ENCODE results near the gene KLRC1.
"Not testable (repeated sequence)": the region's sequence is repeated elsewhere in the genome, so short reads cannot be mapped to it uniquely, and the experiment has no call there.

- TF ChIP-seq EZH2, EZH2phosphoT487 (IDR thresholded peaks at IDR 0.05): not testable (repeated sequence)
- TF ChIP-seq, protein P1, sequence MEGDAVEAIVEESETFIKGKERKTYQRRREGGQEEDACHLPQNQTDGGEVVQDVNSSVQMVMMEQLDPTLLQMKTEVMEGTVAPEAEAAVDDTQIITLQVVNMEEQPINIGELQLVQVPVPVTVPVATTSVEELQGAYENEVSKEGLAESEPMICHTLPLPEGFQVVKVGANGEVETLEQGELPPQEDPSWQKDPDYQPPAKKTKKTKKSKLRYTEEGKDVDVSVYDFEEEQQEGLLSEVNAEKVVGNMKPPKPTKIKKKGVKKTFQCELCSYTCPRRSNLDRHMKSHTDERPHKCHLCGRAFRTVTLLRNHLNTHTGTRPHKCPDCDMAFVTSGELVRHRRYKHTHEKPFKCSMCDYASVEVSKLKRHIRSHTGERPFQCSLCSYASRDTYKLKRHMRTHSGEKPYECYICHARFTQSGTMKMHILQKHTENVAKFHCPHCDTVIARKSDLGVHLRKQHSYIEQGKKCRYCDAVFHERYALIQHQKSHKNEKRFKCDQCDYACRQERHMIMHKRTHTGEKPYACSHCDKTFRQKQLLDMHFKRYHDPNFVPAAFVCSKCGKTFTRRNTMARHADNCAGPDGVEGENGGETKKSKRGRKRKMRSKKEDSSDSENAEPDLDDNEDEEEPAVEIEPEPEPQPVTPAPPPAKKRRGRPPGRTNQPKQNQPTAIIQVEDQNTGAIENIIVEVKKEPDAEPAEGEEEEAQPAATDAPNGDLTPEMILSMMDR (IDR thresholded peaks at IDR 0.05) = not testable (repeated sequence)
Observed at GRCh38 chr12:10487328-10487727, 34.2 kb upstream of the KLRC1 start.

Measured in neural progenitor cell (in vitro differentiated cells).